ENCODE data around the gene FREM2.

Gene FREM2

DNA sequence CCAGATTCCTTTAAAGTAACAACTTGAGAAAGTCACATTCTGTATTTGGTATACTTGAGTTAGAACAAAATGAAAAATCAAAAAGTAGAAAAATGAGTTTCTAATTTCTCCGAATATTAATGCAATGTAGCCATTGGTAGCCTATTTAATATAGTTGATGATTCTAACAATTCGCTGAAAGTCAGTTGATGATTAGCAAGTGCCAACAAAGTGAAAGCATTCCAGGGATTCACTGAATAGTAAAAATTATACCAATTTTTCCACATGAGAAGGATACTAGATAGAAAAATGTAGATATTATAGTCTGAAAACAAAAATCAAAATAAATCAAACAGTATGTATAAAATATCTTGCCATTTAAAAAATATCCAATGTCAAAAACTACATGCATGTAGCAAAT is 117.2 kb downstream of the FREM2 start:
- DNase-seq: no peak
- no peak for TF ChIP-seq CTCF (IDR thresholded peaks at IDR 0.05)
- H3K4me1 Mint-ChIP-seq: no peaks in the 10 kb centered on the region
- H3K9me3 Mint-ChIP-seq: peaks cover 23% of the 10 kb centered on the region
- H3K36me3 Mint-ChIP-seq (ENCODE audit: low read depth): peaks cover 12% of the 10 kb centered on the region
- H3K27me3 Mint-ChIP-seq (ENCODE audit: low read depth, poor library complexity): no peaks in the 10 kb centered on the region
- no peak overlapping the region for H3K4me3 Mint-ChIP-seq
- no peak overlapping the region for H3K27ac Mint-ChIP-seq

- no peak for DNase-seq
- no peaks in the 10 kb centered on the region for H3K27me3 Mint-ChIP-seq (ENCODE audit: low read depth, poor library complexity)
- H3K4me3 Mint-ChIP-seq: no peak overlapping the region
- no peak for TF ChIP-seq CTCF (IDR thresholded peaks at IDR 0.05)
- peaks cover 16% of the 10 kb centered on the region for H3K36me3 Mint-ChIP-seq (ENCODE audit: low read depth)
- no peak overlapping the region for H3K27ac Mint-ChIP-seq
- H3K9me3 Mint-ChIP-seq: peaks cover 28% of the 10 kb centered on the region
- H3K4me1 Mint-ChIP-seq: no peaks in the 10 kb centered on the region
Measured at GRCh38 chr13:38804536-38804935, 117.7 kb downstream of the FREM2 start.

GRCh38 chr13:38814331-38814730 is 127.5 kb downstream of the FREM2 start:
- H3K4me3 Mint-ChIP-seq: no peak overlapping the region
- no peaks in the 10 kb centered on the region for H3K4me1 Mint-ChIP-seq
- H3K36me3 Mint-ChIP-seq (ENCODE audit: low read depth): peaks cover 17% of the 10 kb centered on the region
- H3K27ac Mint-ChIP-seq: peak overlapping the region; percentile 42
- DNase-seq: no peak
- TF ChIP-seq CTCF (IDR thresholded peaks at IDR 0.05): no peak
- peaks cover 34% of the 10 kb centered on the region for H3K9me3 Mint-ChIP-seq
- H3K27me3 Mint-ChIP-seq (ENCODE audit: low read depth, poor library complexity): no peaks in the 10 kb centered on the region

DNA sequence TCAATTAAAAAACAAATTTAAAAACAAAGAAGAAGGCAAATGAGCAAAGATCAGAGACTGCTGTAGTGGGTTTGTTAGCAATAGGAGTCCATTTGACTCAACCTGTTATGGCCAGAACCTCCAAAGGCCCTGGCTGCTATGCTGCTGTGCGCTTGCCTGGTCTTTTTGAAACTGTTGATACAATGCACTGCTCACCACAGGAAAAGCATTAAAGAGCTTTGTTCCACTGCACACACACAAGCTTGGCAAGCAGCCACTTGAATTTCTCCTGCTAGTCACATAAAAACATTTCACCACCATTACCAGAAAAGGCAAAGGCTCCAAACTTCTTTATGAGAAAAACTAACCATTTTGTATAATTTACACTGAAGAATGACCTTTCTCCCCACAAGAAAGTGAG is 132.2 kb downstream of the FREM2 start:
- Mint-ChIP-seq H3K27me3 (ENCODE audit: low read depth, poor library complexity) (no peaks in the 10 kb centered on the region), H3K4me1 (no peaks in the 10 kb centered on the region), H3K27ac (no peak overlapping the region), H3K4me3 (no peak overlapping the region), H3K9me3 (no peaks in the 10 kb centered on the region), H3K36me3 (ENCODE audit: low read depth) (no peaks in the 10 kb centered on the region)
- DNase-seq: no peak
- no peak for TF ChIP-seq CTCF (IDR thresholded peaks at IDR 0.05)

GRCh38 chr13:38819596-38819995 is 132.7 kb downstream of the FREM2 start:
- H3K4me1 Mint-ChIP-seq: no peaks in the 10 kb centered on the region
- H3K9me3 Mint-ChIP-seq: no peaks in the 10 kb centered on the region
- H3K36me3 Mint-ChIP-seq (ENCODE audit: low read depth): no peaks in the 10 kb centered on the region
- H3K4me3 Mint-ChIP-seq: no peak overlapping the region
- no peak for TF ChIP-seq CTCF (IDR thresholded peaks at IDR 0.05)
- H3K27me3 Mint-ChIP-seq (ENCODE audit: low read depth, poor library complexity): no peaks in the 10 kb centered on the region
- DNase-seq: no peak
- H3K27ac Mint-ChIP-seq: no peak overlapping the region

DNA sequence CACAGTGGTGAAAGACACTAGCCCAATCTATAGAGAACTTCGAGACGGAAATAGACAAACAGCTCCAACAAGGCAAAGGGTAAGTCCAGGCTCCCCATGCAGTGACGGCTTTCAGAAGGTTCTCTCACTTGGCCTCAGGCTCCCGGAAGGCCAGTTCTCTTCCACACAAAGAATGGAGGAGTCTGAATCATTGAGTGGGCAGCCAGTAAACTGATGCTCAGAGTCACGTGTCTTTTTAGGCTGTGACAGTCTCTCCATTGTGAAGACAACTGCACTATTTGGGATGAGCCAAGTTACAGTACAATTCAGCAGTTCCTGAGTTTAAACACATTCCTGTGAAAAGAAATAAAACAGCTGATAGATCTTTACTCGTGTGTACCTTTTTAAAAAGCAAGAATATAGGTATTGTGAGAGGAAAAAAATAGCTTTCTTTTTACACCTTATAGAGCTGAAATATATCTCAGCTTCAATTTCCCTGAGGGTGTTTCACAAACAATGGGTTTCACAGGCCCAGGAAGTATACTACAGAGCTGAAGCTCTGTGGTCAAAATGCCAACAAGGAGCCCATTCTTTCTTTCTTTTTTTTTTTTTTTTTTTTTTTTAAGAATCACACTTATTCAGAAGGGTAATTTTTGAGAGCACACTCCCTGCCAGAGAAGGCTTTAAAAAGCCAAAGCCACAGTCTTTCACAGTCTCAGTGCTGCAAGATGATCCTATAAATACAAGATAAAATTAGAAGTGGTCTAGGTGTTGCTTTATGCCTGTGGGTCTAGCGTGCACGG is 135.1 kb downstream of the FREM2 start:
- Mint-ChIP-seq H3K27ac (peak overlapping the region; percentile 14), H3K9me3 (no peaks in the 10 kb centered on the region), H3K27me3 (ENCODE audit: low read depth, poor library complexity) (no peaks in the 10 kb centered on the region), H3K36me3 (ENCODE audit: low read depth) (no peaks in the 10 kb centered on the region), H3K4me3 (no peak overlapping the region), H3K4me1 (no peaks in the 10 kb centered on the region)
- DNase-seq: no peak
- TF ChIP-seq CTCF (IDR thresholded peaks at IDR 0.05): no peak

All from nephron progenitor cell (in vitro differentiated cells).